Naive B cell (primary cell): ENCODE results near the gene CEACAM16. TPM values are rescaled to one million over a fixed set of nuclear protein-coding genes. Genes with fewer than 3 reads are reported as not detected.

ENCODE experiments used
- ATAC-seq, 2 donors: fragments of 150-1000 bp; cut with Tn5 transposase; 2 replicates each; pipeline ENCODE4 v1.10.0; 2021; ENCODE audit warnings: low read depth in 2 of 2, mild to moderate bottlenecking in 2 of 2, moderate library complexity in 2 of 2
- DNase-seq: peaks from one replicate; pipeline ENCODE4 v3.0.0; 2022
- H3K27ac Mint-ChIP-seq, 6 donors: one replicate each; pipeline ENCODE4 v1.8.0; 2020 to 2022; ENCODE audit warnings: mild to moderate bottlenecking in 6 of 6, mixed read lengths in 6 of 6, moderate library complexity in 5 of 6, inconsistent platforms in 2 of 6
- H3K27me3 Mint-ChIP-seq, 3 donors: one replicate each; pipeline ENCODE4 v1.8.0; 2021 to 2022; ENCODE audit warnings: mixed read lengths in 3 of 3, mild to moderate bottlenecking in 1 of 3
- H3K36me3 Mint-ChIP-seq, 2 donors: one replicate each; pipeline ENCODE4 v1.8.0; 2020 to 2022; ENCODE audit warnings: mixed read lengths in 2 of 2, inconsistent platforms in 1 of 2, mild to moderate bottlenecking in 1 of 2
- H3K4me1 Mint-ChIP-seq, 3 donors: one replicate each; pipeline ENCODE4 v1.8.0; 2020 to 2022; ENCODE audit warnings: mixed read lengths in 3 of 3, inconsistent platforms in 1 of 3, mild to moderate bottlenecking in 1 of 3, moderate library complexity in 1 of 3
- H3K4me3 Mint-ChIP-seq, 8 donors: one replicate each; pipeline ENCODE4 v1.8.0; 2020 to 2022; ENCODE audit warnings: mild to moderate bottlenecking in 8 of 8, mixed read lengths in 8 of 8, moderate library complexity in 8 of 8, inconsistent platforms in 2 of 8
- H3K9me3 Mint-ChIP-seq, 7 donors: one replicate each; pipeline ENCODE4 v1.8.0; 2020 to 2022; ENCODE audit warnings: mixed read lengths in 7 of 7, mild to moderate bottlenecking in 5 of 7, inconsistent platforms in 2 of 7, moderate library complexity in 1 of 7
- polyA plus RNA-seq, 6 donors: library from polyadenylated mRNA; unstranded; fragments of 300-500 nt; fragmentation: Illumina TruSeq; gene quantifications; one replicate each; pipeline ENCODE4 v1.2.3, GENCODE V29; 2021; ENCODE audit warnings: low read depth in 6 of 6

Gene CEACAM16
- polyA plus RNA-seq, 6 donors from 2014 or later, result not detected

DNA sequence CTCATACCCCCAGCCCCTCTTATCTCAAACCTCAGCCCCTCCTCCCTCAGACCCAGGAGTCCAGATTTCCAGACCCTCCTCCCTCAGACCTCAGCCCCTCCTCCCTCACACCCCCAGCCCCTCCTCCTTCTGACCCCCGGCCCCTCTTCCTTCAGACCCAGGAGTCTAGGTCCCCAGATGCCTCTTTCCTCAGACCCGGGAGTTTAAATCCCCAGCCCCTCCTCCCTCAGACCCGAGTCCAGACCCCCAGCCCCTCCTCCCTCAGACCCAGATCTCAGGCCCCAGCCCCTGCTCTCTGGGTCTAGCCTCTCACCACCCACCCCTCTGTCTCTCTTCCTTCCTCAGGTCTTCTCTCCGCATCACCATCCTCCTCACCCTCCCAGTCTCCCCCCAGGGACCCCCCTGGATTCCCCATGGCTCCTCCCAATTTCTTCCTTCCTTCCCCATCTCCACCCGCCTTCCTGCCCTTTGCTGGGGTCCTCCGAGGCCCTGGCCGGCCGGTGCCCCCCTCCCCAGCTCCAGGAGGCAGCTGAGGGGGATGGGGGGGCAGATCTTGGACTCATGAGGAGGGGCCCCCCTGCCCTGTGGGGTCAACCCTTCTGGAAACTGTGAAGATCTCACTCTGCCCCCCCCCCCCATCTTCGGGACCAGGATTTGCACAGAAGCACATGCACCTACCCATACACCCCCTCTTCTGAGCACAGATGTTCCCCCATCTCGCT, 60.3 kb downstream of the CEACAM16 start:
- Mint-ChIP-seq H3K9me3 (no peaks in the 10 kb centered on the region), H3K4me1 (peaks cover 15 to 49% (median 16%) of the 10 kb centered on the region in 3 donors), H3K4me3 (no peak overlapping the region), H3K27me3 (no peaks in the 10 kb centered on the region), H3K36me3 (peaks cover 0 to 6% of the 10 kb centered on the region in 2 donors), H3K27ac (peak overlapping the region in 4 of 6 donors; percentile 38 to 71 (median 50))
- no peak for ATAC-seq
- DNase-seq, result no peak

Other genes with a start within 250 kb of the CEACAM16 start
- gene ZNF180, start 198.6 kb upstream of the CEACAM16 start, polyA plus RNA-seq, result 10 to 100 TPM in 4 of 6 donors, 1 to 10 TPM in 2; 3.0 to 16.5 (median 11.9) TPM
- not detected for gene CEACAM20, start 169.5 kb upstream of the CEACAM16 start, polyA plus RNA-seq
- not detected for gene IGSF23, start 85.6 kb upstream of the CEACAM16 start, polyA plus RNA-seq
- not detected for gene PVR, start 55.2 kb upstream of the CEACAM16 start, polyA plus RNA-seq
- gene CEACAM19, start 27.7 kb upstream of the CEACAM16 start, polyA plus RNA-seq, result not detected
- gene BCL3, start 49.6 kb downstream of the CEACAM16 start, polyA plus RNA-seq, result 10 to 100 TPM in 5 of 6 donors, 1 to 10 TPM in 1; 8.2 to 17.4 (median 14.1) TPM
- not detected for gene CBLC, start 78.7 kb downstream of the CEACAM16 start, polyA plus RNA-seq
- not detected for gene BCAM, start 110.0 kb downstream of the CEACAM16 start, polyA plus RNA-seq
- not detected for gene NECTIN2, start 147.1 kb downstream of the CEACAM16 start, polyA plus RNA-seq
- 10 to 100 TPM; 21.3 to 36.2 (median 25.8) TPM for gene TOMM40, start 192.1 kb downstream of the CEACAM16 start, polyA plus RNA-seq
- not detected for gene APOE, start 206.6 kb downstream of the CEACAM16 start, polyA plus RNA-seq
- gene APOC1, start 215.5 kb downstream of the CEACAM16 start, polyA plus RNA-seq, result not detected
- not detected for gene APOC4, start 243.1 kb downstream of the CEACAM16 start, polyA plus RNA-seq
- not detected for gene APOC2, start 246.9 kb downstream of the CEACAM16 start, polyA plus RNA-seq